HG02678 (cell line): ENCODE measurements around the gene ICA1.
A peak's percentile ranks its signal among the peaks of the same experiment; 100 is the strongest.

ENCODE experiments used
- ATAC-seq: cut with Tn5 transposase; IDR thresholded peaks from one replicate; pipeline ENCODE4 v1.9.1; 2021; ENCODE audit warnings: mild to moderate bottlenecking, moderate library complexity; ENCODE audit not compliant: unreplicated experiment

ICA1 gene

GRCh38 chr7:8165150-8165549, 96.8 kb downstream of the ICA1 start:
- no peak for ATAC-seq

- no peak for ATAC-seq
These were observed 99.8 kb downstream of the ICA1 start for GRCh38 chr7:8162181-8162580.

- ATAC-seq, result no peak
These were observed 100.6 kb downstream of the ICA1 start for GRCh38 chr7:8161364-8161828.

GRCh38 chr7:8160779-8161345, 101.1 kb downstream of the ICA1 start:
- ATAC-seq, result no peak

- no peak for ATAC-seq
These were observed 101.7 kb downstream of the ICA1 start for GRCh38 chr7:8160250-8160649.

GRCh38 chr7:8159595-8159994, 102.4 kb downstream of the ICA1 start:
- ATAC-seq, result no peak

- no peak for ATAC-seq
These were observed 104.7 kb downstream of the ICA1 start for GRCh38 chr7:8157296-8157695.

GRCh38 chr7:8155836-8156235, 106.1 kb downstream of the ICA1 start:
- ATAC-seq, result no peak

- ATAC-seq, result no peak
These were observed 107.7 kb downstream of the ICA1 start for GRCh38 chr7:8154272-8154671.

GRCh38 chr7:8152489-8153192, 109.3 kb downstream of the ICA1 start:
- no peak for ATAC-seq

- no peak for ATAC-seq
These were observed 110.7 kb downstream of the ICA1 start for GRCh38 chr7:8151161-8151725.

GRCh38 chr7:8149222-8149621, 112.7 kb downstream of the ICA1 start:
- peak; percentile 55 for ATAC-seq

GRCh38 chr7:8147760-8148463, 114.1 kb downstream of the ICA1 start:
- no peak for ATAC-seq

GRCh38 chr7:8146788-8147413, 115.1 kb downstream of the ICA1 start:
- ATAC-seq, result no peak

GRCh38 chr7:8146106-8146787, 115.7 kb downstream of the ICA1 start:
- ATAC-seq, result no peak

GRCh38 chr7:8144856-8145255, 117.1 kb downstream of the ICA1 start:
- no peak for ATAC-seq

GRCh38 chr7:8143151-8143874, 118.7 kb downstream of the ICA1 start:
- peak; percentile 72 for ATAC-seq

- no peak for ATAC-seq
These were observed 119.5 kb downstream of the ICA1 start for GRCh38 chr7:8142477-8142876.

- no peak for ATAC-seq
These were observed 120.9 kb downstream of the ICA1 start for GRCh38 chr7:8141070-8141469.
